VCaP (cell line): ENCODE results near the gene TREML4.

Source experiments
- H3K27ac ChIP-seq: fragments of 450-650 bp; 2 replicates; pipeline ENCODE4 v1.5.1; 2017
- TF ChIP-seq, protein P1 (sequence below): fragments of 450-650 bp; conservative IDR thresholded peaks from 2 replicates; pipeline ENCODE4 v1.5.1; 2017; ENCODE audit warnings: mild to moderate bottlenecking, moderate library complexity

The TREML4 gene

DNA sequence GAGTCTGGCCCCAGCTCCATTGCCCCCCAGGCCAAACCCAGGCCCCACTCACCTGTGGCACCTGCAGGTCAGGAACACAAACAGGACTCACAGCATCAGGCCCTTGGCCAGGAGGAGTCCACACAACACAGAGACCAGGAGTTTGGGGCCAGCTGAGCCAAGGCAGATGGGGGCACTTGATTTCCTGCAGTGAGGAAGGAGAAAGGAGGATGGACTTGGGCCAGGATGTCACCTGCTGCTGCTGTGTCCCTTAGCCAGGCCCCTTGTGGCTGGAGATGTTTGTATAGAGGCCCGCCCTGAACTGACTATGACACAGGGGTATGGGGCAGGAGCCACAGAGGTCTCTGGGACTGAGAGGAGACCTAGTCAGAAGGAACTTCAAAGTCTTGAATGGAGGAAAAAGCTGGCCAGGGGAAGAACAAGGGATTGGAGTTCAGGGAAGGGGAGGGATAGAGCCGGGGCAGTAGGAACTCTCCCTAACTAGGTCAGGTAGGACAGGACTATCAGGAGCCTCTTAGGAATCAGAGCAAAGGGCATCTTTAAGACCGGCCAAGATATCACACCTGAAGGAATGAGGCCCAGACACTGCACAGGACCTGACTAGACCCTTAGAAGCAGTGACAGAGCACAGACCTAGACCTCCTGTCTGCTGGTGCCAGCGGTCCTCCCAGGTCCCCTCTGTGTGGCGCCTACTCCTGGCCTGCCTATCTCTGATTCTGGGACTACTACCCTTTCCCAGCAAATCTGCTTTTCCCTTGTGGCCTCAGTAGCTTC is 18.4 kb upstream of the TREML4 start:
- no peak overlapping the region for H3K27ac ChIP-seq
- TF ChIP-seq, protein P1, sequence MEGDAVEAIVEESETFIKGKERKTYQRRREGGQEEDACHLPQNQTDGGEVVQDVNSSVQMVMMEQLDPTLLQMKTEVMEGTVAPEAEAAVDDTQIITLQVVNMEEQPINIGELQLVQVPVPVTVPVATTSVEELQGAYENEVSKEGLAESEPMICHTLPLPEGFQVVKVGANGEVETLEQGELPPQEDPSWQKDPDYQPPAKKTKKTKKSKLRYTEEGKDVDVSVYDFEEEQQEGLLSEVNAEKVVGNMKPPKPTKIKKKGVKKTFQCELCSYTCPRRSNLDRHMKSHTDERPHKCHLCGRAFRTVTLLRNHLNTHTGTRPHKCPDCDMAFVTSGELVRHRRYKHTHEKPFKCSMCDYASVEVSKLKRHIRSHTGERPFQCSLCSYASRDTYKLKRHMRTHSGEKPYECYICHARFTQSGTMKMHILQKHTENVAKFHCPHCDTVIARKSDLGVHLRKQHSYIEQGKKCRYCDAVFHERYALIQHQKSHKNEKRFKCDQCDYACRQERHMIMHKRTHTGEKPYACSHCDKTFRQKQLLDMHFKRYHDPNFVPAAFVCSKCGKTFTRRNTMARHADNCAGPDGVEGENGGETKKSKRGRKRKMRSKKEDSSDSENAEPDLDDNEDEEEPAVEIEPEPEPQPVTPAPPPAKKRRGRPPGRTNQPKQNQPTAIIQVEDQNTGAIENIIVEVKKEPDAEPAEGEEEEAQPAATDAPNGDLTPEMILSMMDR: no peak

DNA sequence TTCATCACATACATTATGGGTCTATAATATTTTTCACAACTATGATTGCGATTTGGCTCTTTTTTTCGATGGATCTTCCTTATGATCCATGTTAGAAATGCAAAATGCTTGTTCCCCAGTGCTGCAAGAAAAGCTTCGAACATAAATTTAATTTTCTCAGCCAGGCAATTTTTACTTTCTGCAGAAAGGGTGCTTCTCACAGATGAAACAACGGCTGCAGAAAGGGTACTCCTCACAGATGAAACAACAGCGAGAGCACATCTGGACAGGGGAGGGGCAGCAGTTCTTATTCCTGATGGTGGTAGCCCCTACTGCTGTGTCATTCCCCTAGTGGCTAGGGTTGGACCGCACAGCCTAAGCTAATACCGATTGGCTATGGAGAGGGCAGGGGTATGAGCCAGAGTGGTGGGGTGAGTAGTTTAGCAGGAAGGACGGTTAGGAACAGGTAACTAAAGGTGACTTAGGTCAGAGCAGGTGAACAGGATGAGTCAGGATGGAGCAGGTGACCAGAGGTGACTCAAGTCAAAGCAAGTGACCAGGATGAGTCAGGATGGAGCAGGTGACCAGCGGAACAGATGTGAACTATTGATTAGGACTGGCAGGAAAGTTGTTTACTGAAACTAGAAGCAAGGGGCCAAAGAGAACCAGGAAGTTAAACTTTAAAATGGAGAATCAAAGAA is 13.4 kb upstream of the TREML4 start:
- TF ChIP-seq, protein P1: no peak
- H3K27ac ChIP-seq: no peak overlapping the region

DNA sequence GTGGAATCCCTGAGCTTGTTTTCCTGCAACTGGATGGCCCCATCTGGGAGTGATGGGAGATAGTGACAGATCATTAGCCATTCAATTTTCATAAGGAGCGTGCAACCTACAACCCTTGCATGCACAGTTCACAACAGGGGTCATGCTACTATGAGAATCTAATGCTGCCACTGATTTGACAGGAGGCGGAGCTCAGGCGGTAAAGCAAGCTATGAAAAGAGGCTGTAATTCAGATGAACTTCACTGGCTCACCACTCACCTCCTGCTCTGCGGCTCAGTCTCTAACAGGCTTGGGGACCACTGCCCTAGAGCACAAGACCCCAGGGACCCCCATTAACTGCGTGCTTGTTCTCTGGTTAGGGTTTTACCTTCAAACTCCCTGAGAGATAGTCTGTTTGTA is 12.4 kb upstream of the TREML4 start:
- TF ChIP-seq, protein P1: no peak
- H3K27ac ChIP-seq: no peak overlapping the region

DNA sequence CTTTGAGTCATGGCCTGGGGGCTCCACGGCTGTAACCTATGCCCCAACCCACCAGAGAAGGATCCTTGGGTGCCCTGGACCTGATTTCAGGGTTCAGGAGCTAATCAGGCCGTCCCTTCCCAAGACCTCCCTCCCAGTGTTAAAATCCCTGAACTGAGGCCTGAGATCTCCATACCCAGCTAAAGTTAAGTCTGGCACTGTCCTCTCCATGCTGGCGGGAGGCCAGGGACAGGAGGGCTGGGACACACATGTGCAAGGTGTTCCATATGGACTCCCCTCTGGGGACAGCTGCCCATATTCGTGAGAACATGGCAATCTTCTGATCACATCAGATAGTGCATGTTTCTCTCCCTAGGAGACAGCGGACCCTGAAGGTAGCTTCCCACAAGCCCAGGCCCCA is 11.5 kb upstream of the TREML4 start:
- TF ChIP-seq, protein P1: no peak
- no peak overlapping the region for H3K27ac ChIP-seq

DNA sequence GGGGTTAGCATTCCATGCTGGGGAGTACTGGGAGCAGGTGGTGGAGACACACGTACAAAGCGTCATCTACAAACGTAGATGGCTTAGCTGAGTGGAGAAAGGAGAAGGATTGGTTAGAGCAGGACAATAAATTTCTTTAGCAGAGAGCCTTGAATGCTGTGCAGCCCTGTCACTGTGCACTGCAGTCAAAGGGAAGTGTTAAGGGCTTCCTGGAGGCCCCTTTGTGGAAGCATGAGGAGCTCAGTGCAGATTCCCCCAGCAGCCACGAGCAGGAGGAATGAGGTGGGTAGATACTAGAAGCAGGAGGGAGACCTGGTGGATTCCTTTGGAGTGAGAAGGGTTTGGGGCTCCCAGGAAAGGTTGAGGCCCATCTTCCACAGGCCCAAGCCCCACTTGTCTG is 6.1 kb upstream of the TREML4 start:
- TF ChIP-seq, protein P1: no peak

DNA sequence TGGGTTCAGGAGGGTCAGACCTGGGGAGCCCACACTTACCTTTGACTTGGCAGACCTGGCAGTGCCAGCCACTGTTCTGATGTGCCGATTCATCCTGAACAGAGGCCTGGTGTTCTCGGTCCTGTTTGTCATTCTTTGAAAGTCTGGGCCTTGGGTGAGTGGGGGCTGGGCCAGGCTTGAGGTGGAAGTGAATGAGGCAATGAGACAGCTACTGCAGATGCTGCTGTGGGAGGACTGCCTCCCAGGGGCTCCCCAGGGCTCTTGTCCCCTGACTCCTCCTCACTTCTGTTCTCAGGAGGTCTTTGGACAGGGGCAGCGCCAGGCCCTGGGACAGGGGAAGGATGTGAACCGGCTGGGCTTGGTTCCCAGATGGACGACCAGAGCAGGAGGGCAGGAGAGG is 5.6 kb upstream of the TREML4 start:
- H3K27ac ChIP-seq: no peak overlapping the region
- TF ChIP-seq, protein P1: no peak

More for the DNA sequence above, 6.1 kb upstream of the TREML4 start:
- no peak overlapping the region for H3K27ac ChIP-seq

DNA sequence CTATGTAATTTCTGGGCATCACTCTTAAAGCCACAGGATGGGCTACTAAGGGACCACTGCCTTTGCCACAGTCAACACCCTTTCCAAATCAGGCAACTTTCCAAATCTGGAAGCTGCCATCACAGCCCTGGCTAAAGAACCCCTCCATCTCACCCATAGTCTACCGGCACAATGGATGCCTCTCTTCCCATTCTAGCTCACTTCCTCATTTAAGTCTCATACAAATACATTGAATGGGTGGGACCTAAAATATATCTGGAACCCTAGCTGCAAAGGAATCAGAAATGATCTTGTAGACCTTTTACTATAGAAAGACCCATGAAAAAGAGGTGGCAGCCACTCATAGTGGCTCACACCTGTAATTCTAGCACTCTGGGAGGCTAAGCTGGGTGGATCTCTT is 3.3 kb upstream of the TREML4 start:
- no peak overlapping the region for H3K27ac ChIP-seq
- TF ChIP-seq, protein P1: no peak
